ENCODE results near the gene STAG1.

STAG1 gene

GRCh38 chr3:136293279-136293678 lies 458.9 kb downstream of the STAG1 start:
- no peak overlapping the region for H3K27ac ChIP-seq
- TF ChIP-seq CTCF (IDR thresholded peaks at IDR 0.05): no peak
- no peak for TF ChIP-seq ZFX (IDR thresholded peaks at IDR 0.05; ENCODE audit: borderline replicate concordance)

- TF ChIP-seq CTCF (IDR thresholded peaks at IDR 0.05) (no peak), ZFX (IDR thresholded peaks at IDR 0.05; ENCODE audit: borderline replicate concordance) (no peak)
- H3K27ac ChIP-seq: no peak overlapping the region
Measured at GRCh38 chr3:136292500-136292899, 459.7 kb downstream of the STAG1 start.

GRCh38 chr3:136291302-136291701 lies 460.9 kb downstream of the STAG1 start:
- H3K27ac ChIP-seq: no peak overlapping the region
- TF ChIP-seq CTCF (IDR thresholded peaks at IDR 0.05): no peak
- no peak for TF ChIP-seq ZFX (IDR thresholded peaks at IDR 0.05; ENCODE audit: borderline replicate concordance)

Data from 22Rv1 (cell line).